GM18909 (cell line): ENCODE measurements around the gene KRT77.
"Not testable (repeated sequence)": the region's sequence is repeated elsewhere in the genome, so short reads cannot be mapped to it uniquely, and the experiment has no call there.

Experiments
- ATAC-seq: cut with Tn5 transposase; IDR thresholded peaks from one replicate; pipeline ENCODE4 v1.9.1; 2021; ENCODE audit warnings: mild to moderate bottlenecking; ENCODE audit not compliant: unreplicated experiment, poor library complexity

Gene KRT77

GRCh38 chr12:52724384-52724783 is 21.1 kb upstream of the KRT77 start:
- no peak for ATAC-seq

- no peak for ATAC-seq
Measured at GRCh38 chr12:52722680-52723079, 19.4 kb upstream of the KRT77 start.

GRCh38 chr12:52721838-52722470 is 18.6 kb upstream of the KRT77 start:
- ATAC-seq, result no peak

GRCh38 chr12:52720365-52720886 is 17.1 kb upstream of the KRT77 start:
- ATAC-seq, result no peak

GRCh38 chr12:52716061-52716460 is 12.7 kb upstream of the KRT77 start:
- ATAC-seq, result no peak

GRCh38 chr12:52715416-52715815 is 12.1 kb upstream of the KRT77 start:
- no peak for ATAC-seq

GRCh38 chr12:52714887-52715281 is 11.6 kb upstream of the KRT77 start:
- ATAC-seq, result no peak

- no peak for ATAC-seq
Measured at GRCh38 chr12:52713960-52714886, 10.9 kb upstream of the KRT77 start.

- ATAC-seq, result not testable (repeated sequence)
Measured at GRCh38 chr12:52712122-52712521, 8.8 kb upstream of the KRT77 start.

- no peak for ATAC-seq
Measured at GRCh38 chr12:52710730-52711129, 7.4 kb upstream of the KRT77 start.

- ATAC-seq, result no peak
Measured at GRCh38 chr12:52708010-52708409, 4.7 kb upstream of the KRT77 start.

GRCh38 chr12:52704464-52704863 is 1.1 kb upstream of the KRT77 start:
- ATAC-seq, result no peak

GRCh38 chr12:52703878-52704277 is 554 bp upstream of the KRT77 start:
- ATAC-seq, result no peak

GRCh38 chr12:52702338-52702737 is 986 bp downstream of the KRT77 start:
- no peak for ATAC-seq

- no peak for ATAC-seq
Measured at GRCh38 chr12:52701281-52701680, 2.0 kb downstream of the KRT77 start.

GRCh38 chr12:52699960-52700359 is 3.4 kb downstream of the KRT77 start:
- no peak for ATAC-seq

- no peak for ATAC-seq
Measured at GRCh38 chr12:52699373-52699772, 4.0 kb downstream of the KRT77 start.

- ATAC-seq, result no peak
Measured at GRCh38 chr12:52698651-52699340, 4.5 kb downstream of the KRT77 start.

- no peak for ATAC-seq
Measured at GRCh38 chr12:52697058-52697582, 6.2 kb downstream of the KRT77 start.

GRCh38 chr12:52696588-52696987 is 6.7 kb downstream of the KRT77 start:
- ATAC-seq, result no peak

- no peak for ATAC-seq
Measured at GRCh38 chr12:52695039-52695438, 8.3 kb downstream of the KRT77 start.
